ENCODE data around the gene RBM25.

RBM25 gene

GRCh38 chr14:73172500-73172899 lies 114.2 kb downstream of the RBM25 start:
- no peak for DNase-seq

DNA sequence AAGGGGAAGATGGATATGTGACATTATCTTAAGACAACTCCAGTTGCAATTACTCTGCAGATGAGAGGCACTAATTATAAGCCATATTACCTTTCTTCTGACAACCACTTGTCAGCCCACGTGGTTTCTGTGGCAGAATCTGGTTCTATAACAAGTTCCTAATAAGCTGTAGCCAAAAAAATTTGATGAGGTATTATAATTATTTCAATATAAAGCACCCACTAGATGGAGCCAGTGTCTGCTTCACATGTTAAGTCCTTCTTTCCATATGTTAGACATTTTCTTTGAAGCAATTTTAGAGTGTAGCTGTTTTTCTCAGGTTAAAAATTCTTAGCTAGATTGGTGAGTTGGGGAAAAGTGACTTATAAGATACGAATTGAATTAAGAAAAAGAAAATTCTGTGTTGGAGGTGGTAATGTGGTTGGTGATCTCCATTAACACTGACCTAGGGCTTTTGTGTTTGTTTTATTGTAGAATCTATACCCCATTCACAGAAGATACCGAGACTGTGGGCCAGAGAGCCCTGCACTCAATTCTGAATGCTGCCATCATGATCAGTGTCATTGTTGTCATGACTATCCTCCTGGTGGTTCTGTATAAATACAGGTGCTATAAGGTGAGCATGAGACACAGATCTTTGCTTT lies 114.9 kb downstream of the RBM25 start:
- no peak for DNase-seq

Measured in central memory CD4-positive, alpha-beta T cell (primary cell).